HCT116 (cell line): ENCODE measurements around the gene TMC1. TPM values are rescaled to one million over a fixed set of nuclear protein-coding genes. Genes with fewer than 3 reads are reported as not detected.

Experiments used
- ATAC-seq: fragments of 200-7000 bp; cut with Tn5 transposase; 2 replicates; pipeline ENCODE4 v1.9.1; 2020; ENCODE audit warnings: mild to moderate bottlenecking, moderate library complexity
- BruUV-seq: library from RNA; stranded (reverse); fragments of 400-500 nt; replicated peaks from 2 replicates; lab custom pipeline; 2021; lab: Mats Ljungman, UMichigan
- CTCF ChIA-PET: fragments of 300-600 bp; sonication (Branson Sonifier 250); formaldehyde crosslinking; loops from one replicate; lab custom pipeline; 2021; ENCODE audit warnings: antibody characterized with exemption; lab: Charles Lee
- POLR2A ChIA-PET: fragments of 300-600, 350-600 bp; sonication (Branson Sonifier 250); formaldehyde crosslinking; loops from one replicate; lab custom pipeline; 2021; ENCODE audit warnings: antibody characterized with exemption; lab: Charles Lee
- RAD21 ChIA-PET, 2 experiments: fragments of 300-600 bp; sonication (Branson Sonifier 250); formaldehyde crosslinking; loops; one replicate each; lab custom pipeline; 2023; ENCODE audit warnings: low total read pairs in 2 of 2; ENCODE audit not compliant: uncharacterized antibody in 2 of 2, unreplicated experiment in 2 of 2, low non-redundant PET in 1 of 2; lab: Charles Lee
- DNase-seq: peaks from one replicate; pipeline ENCODE4 v3.0.0-alpha.2; 2010; ENCODE audit warnings: low read depth, low spot score
- H2AFZ ChIP-seq: fragments of 200-600 bp; shearing (Covaris generic), sonication (generic); 2 replicates; pipeline ENCODE4 v1.6.1; 2017; ENCODE audit warnings: low read depth, mixed run types, mixed read lengths, antibody characterized with exemption, low read length; ENCODE audit not compliant: poor library complexity, severe bottlenecking
- H3K27ac ChIP-seq: 2 replicates; pipeline ENCODE4 v1.5.1; 2012; ENCODE audit warnings: low read depth, low read length
- H3K27me3 ChIP-seq: fragments of 200-600 bp; sonication (generic); 2 replicates; pipeline ENCODE4 v1.6.1; 2016; ENCODE audit warnings: mixed run types, low read length, mixed read lengths; ENCODE audit not compliant: insufficient read depth
- H3K36me3 ChIP-seq, 2 experiments: fragments of 200-500 bp in 1 of 2; fragments of 200-600 bp in 1 of 2; sonication (Bioruptor generic) in 1 of 2; sonication (generic) in 1 of 2; 2 replicates each; pipeline versions ENCODE4 v1.5.1 to v1.6.1; 2014 to 2016; ENCODE audit warnings: low read length in 2 of 2, inconsistent platforms in 1 of 2, mixed read lengths in 1 of 2, mixed run types in 1 of 2; ENCODE audit not compliant: insufficient read depth in 2 of 2, control insufficient read depth in 1 of 2
- H3K4me1 ChIP-seq, 2 experiments: fragments of 200-600 bp in 1 of 2; sonication (generic) in 1 of 2; 2 replicates each; pipeline versions ENCODE4 v1.5.1 to v1.6.1; 2012 to 2017; ENCODE audit warnings: low read length in 2 of 2, inconsistent platforms in 1 of 2, mild to moderate bottlenecking in 1 of 2, mixed read lengths in 1 of 2, mixed run types in 1 of 2, moderate library complexity in 1 of 2; ENCODE audit not compliant: insufficient read depth in 2 of 2, control insufficient read depth in 1 of 2
- H3K4me2 ChIP-seq: fragments of 200-600 bp; sonication (generic); 2 replicates; pipeline ENCODE4 v1.6.1; 2017; ENCODE audit warnings: mixed run types, low read length, mixed read lengths
- H3K4me3 ChIP-seq, 2 experiments: fragments of 200-600 bp in 1 of 2; sonication (generic) in 1 of 2; replicated peaks in 1 of 2; 2 replicates each; pipeline ENCODE4 v1.5.1; 2011 to 2016; ENCODE audit warnings: low read length in 2 of 2, control low read depth in 1 of 2, low read depth in 1 of 2, mild to moderate bottlenecking in 1 of 2, mixed read lengths in 1 of 2, mixed run types in 1 of 2
- H3K79me2 ChIP-seq: fragments of 200-600 bp; sonication (generic); 2 replicates; pipeline ENCODE4 v1.6.1; 2017; ENCODE audit warnings: mild to moderate bottlenecking, mixed run types, low read length, moderate library complexity, mixed read lengths; ENCODE audit not compliant: insufficient read depth
- H3K9ac ChIP-seq: fragments of 200-600 bp; sonication (generic); 2 replicates; pipeline ENCODE4 v1.6.1; 2016; ENCODE audit warnings: low read length, mixed read lengths
- H3K9me2 ChIP-seq: fragments of 200-600 bp; sonication (generic), shearing (Covaris generic); 2 replicates; pipeline ENCODE4 v1.6.1; 2017; ENCODE audit warnings: mixed run types, mild to moderate bottlenecking, moderate library complexity; ENCODE audit not compliant: insufficient read depth
- H3K9me3 ChIP-seq, 2 experiments: fragments of 200-500 bp in 1 of 2; fragments of 200-600 bp in 1 of 2; sonication (Bioruptor generic) in 1 of 2; sonication (generic) in 1 of 2; 2 replicates each; pipeline ENCODE4 v1.6.1; 2014 to 2017; ENCODE audit warnings: low read length in 2 of 2, mixed read lengths in 2 of 2, inconsistent platforms in 1 of 2, low read depth in 1 of 2, mild to moderate bottlenecking in 1 of 2, mixed run types in 1 of 2, moderate library complexity in 1 of 2; ENCODE audit not compliant: control insufficient read depth in 1 of 2, insufficient read depth in 1 of 2
- H4K20me1 ChIP-seq: fragments of 200-600 bp; sonication (generic), shearing (Covaris generic); 2 replicates; pipeline ENCODE4 v1.6.1; 2017; ENCODE audit warnings: mixed run types, mild to moderate bottlenecking, moderate library complexity; ENCODE audit not compliant: insufficient read depth
- CBX3 ChIP-seq: IDR thresholded peaks from 2 replicates; pipeline ENCODE4 v1.6.1; 2012; ENCODE audit warnings: low read depth
- CTCF ChIP-seq, 3 experiments: fragments of 200-600 bp in 1 of 3; sonication (generic) in 1 of 3; IDR thresholded peaks in 2 of 3; conservative IDR thresholded peaks in 1 of 3; 2 replicates each; pipeline ENCODE4 v1.5.1; 2012 to 2017; ENCODE audit warnings: low read depth in 2 of 3, low read length in 2 of 3, antibody characterized with exemption in 1 of 3, borderline replicate concordance in 1 of 3, control low read depth in 1 of 3, mild to moderate bottlenecking in 1 of 3, mixed read lengths in 1 of 3, mixed run types in 1 of 3, moderate library complexity in 1 of 3; ENCODE audit not compliant: insufficient read depth in 1 of 3
- ELF1 ChIP-seq: IDR thresholded peaks from 2 replicates; pipeline ENCODE4 v1.6.1; 2012; ENCODE audit warnings: low read depth, borderline replicate concordance
- EZH2 ChIP-seq: fragments of 200-600 bp; sonication (generic); IDR thresholded peaks from 2 replicates; pipeline ENCODE4 v1.6.1; 2017; ENCODE audit warnings: antibody characterized with exemption, mixed run types
- FOSL1 ChIP-seq: IDR thresholded peaks from 2 replicates; pipeline ENCODE4 v1.6.1; 2012; ENCODE audit warnings: low read depth
- JUND ChIP-seq: IDR thresholded peaks from 2 replicates; pipeline ENCODE4 v1.6.1; 2012
- POLR2A ChIP-seq: IDR thresholded peaks from 2 replicates; pipeline ENCODE4 v1.7.0; 2011; ENCODE audit warnings: borderline replicate concordance; ENCODE audit not compliant: insufficient read depth, insufficient read length; ENCODE audit errors: extremely low read depth
- POLR2AphosphoS5 ChIP-seq: IDR thresholded peaks from 2 replicates; pipeline ENCODE4 v1.6.1; 2011; ENCODE audit warnings: mild to moderate bottlenecking, low read depth, low read length, moderate library complexity
- RAD21 ChIP-seq: IDR thresholded peaks from 2 replicates; pipeline ENCODE4 v1.6.1; 2012; ENCODE audit warnings: low read depth, mild to moderate bottlenecking
- SIN3A ChIP-seq: IDR thresholded peaks from 2 replicates; pipeline ENCODE4 v1.6.1; 2012; ENCODE audit warnings: low read depth
- SP1 ChIP-seq: IDR thresholded peaks from 2 replicates; pipeline ENCODE4 v1.6.1; 2012; ENCODE audit warnings: low read depth
- SRF ChIP-seq: IDR thresholded peaks from 2 replicates; pipeline ENCODE4 v1.6.1; 2012; ENCODE audit warnings: low read depth
- TCF7L2 ChIP-seq: IDR thresholded peaks from 2 replicates; pipeline ENCODE4 v1.7.0; 2011; ENCODE audit warnings: borderline replicate concordance, inconsistent platforms; ENCODE audit not compliant: insufficient read depth, insufficient read length; ENCODE audit errors: extremely low read depth
- YY1 ChIP-seq: IDR thresholded peaks from 2 replicates; pipeline ENCODE4 v1.6.1; 2011; ENCODE audit warnings: low read length, low read depth, moderate library complexity, mild to moderate bottlenecking; ENCODE audit not compliant: insufficient replicate concordance; ENCODE audit errors: extremely low read depth
- intact Hi-C: fragments of 100-400 bp; cut with micrococcal nuclease; formaldehyde crosslinking; loops from 2 replicates; pipeline ENCODE4 v1.10.0; 2022
- total RNA-seq: library from RNA; stranded (reverse); gene quantifications from one replicate; pipeline ENCODE4 v1.2.1, GENCODE V29; 2021; ENCODE audit not compliant: unreplicated experiment
- TF ChIP-seq, protein P1 (sequence below): IDR thresholded peaks from 2 replicates; pipeline ENCODE4 v1.6.1; 2012
- TF ChIP-seq, protein P2 (sequence below): IDR thresholded peaks from 2 replicates; pipeline ENCODE4 v1.6.1; 2012; ENCODE audit warnings: low read depth

Gene TMC1
- total RNA-seq, 1 experiment from 2014 or later, result 0.57 TPM

GRCh38 chr9:72657023-72657422, 135.6 kb downstream of the TMC1 start:
- TF ChIP-seq TCF7L2 (no peak), YY1 (no peak), POLR2A (no peak), SP1 (no peak), RAD21 (no peak), CTCF (IDR thresholded peaks at IDR 0.05 in 2 of 3, conservative IDR thresholded peaks at IDR 0.05 in 1 of 3; ENCODE audit: borderline replicate concordance in 1 of 3, insufficient read depth in 1 of 3, low read depth in 2 of 3, low read length in 2 of 3) (no peak), POLR2AphosphoS5 (no peak), SRF (no peak), FOSL1 (no peak), JUND (no peak), SIN3A (no peak), ELF1 (no peak), EZH2 (no peak), CBX3 (no peak)
- TF ChIP-seq, protein P1, sequence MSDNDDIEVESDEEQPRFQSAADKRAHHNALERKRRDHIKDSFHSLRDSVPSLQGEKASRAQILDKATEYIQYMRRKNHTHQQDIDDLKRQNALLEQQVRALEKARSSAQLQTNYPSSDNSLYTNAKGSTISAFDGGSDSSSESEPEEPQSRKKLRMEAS, result no peak
- TF ChIP-seq, protein P2, sequence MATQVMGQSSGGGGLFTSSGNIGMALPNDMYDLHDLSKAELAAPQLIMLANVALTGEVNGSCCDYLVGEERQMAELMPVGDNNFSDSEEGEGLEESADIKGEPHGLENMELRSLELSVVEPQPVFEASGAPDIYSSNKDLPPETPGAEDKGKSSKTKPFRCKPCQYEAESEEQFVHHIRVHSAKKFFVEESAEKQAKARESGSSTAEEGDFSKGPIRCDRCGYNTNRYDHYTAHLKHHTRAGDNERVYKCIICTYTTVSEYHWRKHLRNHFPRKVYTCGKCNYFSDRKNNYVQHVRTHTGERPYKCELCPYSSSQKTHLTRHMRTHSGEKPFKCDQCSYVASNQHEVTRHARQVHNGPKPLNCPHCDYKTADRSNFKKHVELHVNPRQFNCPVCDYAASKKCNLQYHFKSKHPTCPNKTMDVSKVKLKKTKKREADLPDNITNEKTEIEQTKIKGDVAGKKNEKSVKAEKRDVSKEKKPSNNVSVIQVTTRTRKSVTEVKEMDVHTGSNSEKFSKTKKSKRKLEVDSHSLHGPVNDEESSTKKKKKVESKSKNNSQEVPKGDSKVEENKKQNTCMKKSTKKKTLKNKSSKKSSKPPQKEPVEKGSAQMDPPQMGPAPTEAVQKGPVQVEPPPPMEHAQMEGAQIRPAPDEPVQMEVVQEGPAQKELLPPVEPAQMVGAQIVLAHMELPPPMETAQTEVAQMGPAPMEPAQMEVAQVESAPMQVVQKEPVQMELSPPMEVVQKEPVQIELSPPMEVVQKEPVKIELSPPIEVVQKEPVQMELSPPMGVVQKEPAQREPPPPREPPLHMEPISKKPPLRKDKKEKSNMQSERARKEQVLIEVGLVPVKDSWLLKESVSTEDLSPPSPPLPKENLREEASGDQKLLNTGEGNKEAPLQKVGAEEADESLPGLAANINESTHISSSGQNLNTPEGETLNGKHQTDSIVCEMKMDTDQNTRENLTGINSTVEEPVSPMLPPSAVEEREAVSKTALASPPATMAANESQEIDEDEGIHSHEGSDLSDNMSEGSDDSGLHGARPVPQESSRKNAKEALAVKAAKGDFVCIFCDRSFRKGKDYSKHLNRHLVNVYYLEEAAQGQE, result no peak
- ChIA-PET RAD21 (no interaction called here), POLR2A (no interaction called here)

More at GRCh38 chr9:72657023-72657422, 135.6 kb downstream of the TMC1 start:
- intact Hi-C loops, result no loop called here
- Histone ChIP-seq H2AFZ (no peak overlapping the region), H3K9me2 (no peaks in the 10 kb centered on the region), H3K4me3 (no peak overlapping the region), H3K9ac (no peak overlapping the region), H3K36me3 (no peaks in the 10 kb centered on the region), H3K4me1 (no peaks in the 10 kb centered on the region), H3K27me3 (no peaks in the 10 kb centered on the region), H3K27ac (no peak overlapping the region), H3K79me2 (no peaks in the 10 kb centered on the region), H3K4me2 (no peak overlapping the region), H4K20me1 (no peaks in the 10 kb centered on the region), H3K9me3 (no peaks in the 10 kb centered on the region)
- CTCF ChIA-PET, result no interaction called here
- no TSS peak for BruUV-seq
- ATAC-seq (no peak), DNase-seq (no peak)
